Activated T-cell treated with anti-CD3 and anti-CD28 coated beads, Interleukin-2, amount 50 U/mL, for 48 hours (primary cell): Measurements from ENCODE around the gene RELL1.
A peak's percentile ranks its signal among the peaks of the same experiment; 100 is the strongest.
"Not testable (repeated sequence)": the region's sequence is repeated elsewhere in the genome, so short reads cannot be mapped to it uniquely, and the experiment has no call there.

Experiments
- DNase-seq, 2 experiments: peaks; one replicate each; pipeline ENCODE4 v3.0.0-alpha.2; 2020

RELL1 gene

DNA sequence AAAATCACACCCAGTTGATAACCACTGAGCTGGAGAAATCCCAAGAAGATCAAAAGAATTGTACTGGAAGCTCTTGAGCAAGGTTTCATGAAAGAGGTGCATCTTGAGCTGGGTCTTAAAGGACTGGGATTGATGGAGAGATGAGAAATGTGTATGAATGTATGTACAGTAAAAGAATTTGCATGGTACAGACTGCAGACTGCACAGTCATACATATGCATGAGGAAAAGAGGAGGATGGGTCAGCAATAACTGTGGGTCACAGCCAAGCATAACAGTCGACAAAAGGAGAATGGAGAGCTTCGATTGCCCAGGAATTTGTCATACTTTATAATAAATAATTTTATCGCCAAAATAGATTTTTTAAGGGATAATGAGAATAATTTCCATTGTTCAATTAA is 4.8 kb upstream of the RELL1 start:
- no peak for DNase-seq

- no peak for DNase-seq
Measured at GRCh38 chr4:37689353-37690095, 3.3 kb upstream of the RELL1 start.

GRCh38 chr4:37687681-37688080 is 1.5 kb upstream of the RELL1 start:
- DNase-seq: no peak

DNA sequence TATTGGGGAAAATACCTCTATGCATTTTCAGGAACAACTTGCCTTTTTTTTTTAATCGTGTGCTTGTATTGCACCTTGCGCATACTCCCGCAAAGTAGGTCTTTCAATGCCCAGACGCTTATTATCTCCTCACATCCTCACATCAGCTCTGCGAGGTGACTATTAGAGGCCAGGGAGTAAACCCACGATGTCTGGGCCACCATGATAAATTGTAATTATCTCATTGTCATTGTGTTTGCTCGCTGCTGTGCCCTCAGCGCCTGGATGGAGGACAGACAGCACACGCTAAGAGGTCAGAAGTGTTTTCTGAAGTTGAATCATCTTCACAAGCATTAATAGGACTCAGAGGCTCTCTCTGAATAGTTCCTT is 1.0 kb upstream of the RELL1 start:
- no peak for DNase-seq

DNA sequence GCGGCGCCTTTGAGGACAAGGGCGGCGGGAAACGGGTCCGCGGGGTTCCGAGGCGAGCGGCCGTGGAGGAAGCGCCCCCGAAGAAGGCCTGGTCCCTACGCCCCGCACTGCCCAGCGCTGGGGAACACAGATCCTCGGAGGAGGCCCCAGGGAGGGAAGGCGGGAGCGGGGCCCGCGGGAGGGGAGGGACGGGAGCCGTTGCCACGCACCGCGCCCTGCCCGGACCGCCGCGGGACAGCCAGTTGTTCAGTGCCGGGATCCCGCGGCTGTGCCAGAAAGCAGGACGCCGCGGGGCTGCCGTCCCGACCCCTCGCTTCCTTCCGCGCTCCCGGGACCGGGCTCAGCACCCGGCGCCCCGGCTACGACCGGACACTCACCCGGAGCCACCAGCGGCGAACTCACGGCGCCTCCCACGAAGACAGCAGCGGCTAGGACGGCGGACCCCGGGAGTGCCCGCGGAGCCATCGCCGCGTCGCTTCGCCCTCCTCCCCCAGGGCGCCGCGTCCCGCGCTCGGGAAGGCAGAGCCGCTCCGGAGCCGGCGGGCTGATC is 278 bp downstream of the RELL1 start:
- peak in 1 of 2 experiments; percentile 60 for DNase-seq

GRCh38 chr4:37685161-37685822 is 884 bp downstream of the RELL1 start:
- DNase-seq: peak in 1 of 2 experiments; percentile 28

GRCh38 chr4:37684154-37684553 is 2.0 kb downstream of the RELL1 start:
- DNase-seq: no peak

GRCh38 chr4:37682701-37683401 is 3.3 kb downstream of the RELL1 start:
- DNase-seq: no peak

- no peak for DNase-seq
Measured at GRCh38 chr4:37680089-37680488, 6.1 kb downstream of the RELL1 start.

GRCh38 chr4:37679301-37679700 is 6.9 kb downstream of the RELL1 start:
- no peak for DNase-seq

- DNase-seq: no peak
Measured at GRCh38 chr4:37678624-37679023, 7.6 kb downstream of the RELL1 start.

- DNase-seq: no peak
Measured at GRCh38 chr4:37675587-37676290, 10.4 kb downstream of the RELL1 start.

DNA sequence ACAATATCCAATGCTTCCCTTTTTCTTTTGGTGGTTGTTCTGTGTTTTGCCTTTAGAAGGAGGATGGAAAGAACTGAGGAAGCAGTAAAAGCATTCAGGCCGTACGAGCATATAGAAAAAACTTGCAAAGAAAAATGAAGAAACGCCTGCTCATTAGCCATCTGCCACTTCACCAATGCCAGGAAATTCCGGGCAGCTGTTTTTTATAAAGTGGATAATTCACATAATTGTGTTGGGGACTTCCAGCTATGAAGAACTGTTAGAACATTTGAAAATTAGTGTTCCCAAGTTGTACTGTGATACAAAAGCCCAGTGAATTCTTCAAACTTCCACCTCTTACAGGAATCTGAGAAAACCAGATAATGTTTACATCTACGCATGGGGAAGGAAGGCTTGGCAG is 11.7 kb downstream of the RELL1 start:
- DNase-seq: no peak

- no peak for DNase-seq
Measured at GRCh38 chr4:37673538-37674192, 12.5 kb downstream of the RELL1 start.

DNA sequence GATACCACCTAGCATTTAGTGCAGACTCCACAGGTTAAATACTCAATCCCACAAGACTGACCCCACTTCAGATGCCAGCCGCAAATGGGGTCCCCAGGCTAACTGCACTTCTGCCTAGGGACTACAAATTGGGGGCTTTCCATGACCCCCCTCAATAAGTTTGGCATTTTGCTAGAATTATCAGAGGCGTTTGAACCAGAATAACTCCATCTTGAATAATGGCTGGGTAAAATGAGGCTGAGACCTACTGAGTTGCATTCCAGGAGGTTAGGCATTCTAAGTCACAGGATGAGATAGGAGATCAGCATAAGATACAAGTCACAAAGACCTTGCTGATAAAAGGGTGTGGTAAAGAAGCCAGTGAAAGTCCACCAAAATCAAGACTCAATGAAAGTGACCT is 15.1 kb downstream of the RELL1 start:
- DNase-seq: no peak

DNA sequence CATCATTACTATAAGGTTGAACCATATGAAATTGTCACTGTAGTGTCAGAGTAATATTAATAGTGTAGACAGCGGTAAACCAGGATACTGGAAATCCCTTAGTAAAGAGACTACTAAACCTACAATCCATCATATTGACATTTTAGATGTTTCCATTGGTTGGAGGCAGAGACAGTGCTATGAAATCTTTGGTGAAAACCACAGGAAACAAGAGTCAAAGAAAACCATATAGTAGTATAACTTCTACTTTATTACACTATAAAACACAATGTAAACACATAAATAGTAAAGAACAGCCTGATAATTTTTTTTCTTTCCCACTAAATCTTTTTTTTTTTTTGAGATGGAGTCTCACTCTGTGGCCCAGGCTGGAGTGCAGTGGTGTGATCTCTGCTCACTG is 15.9 kb downstream of the RELL1 start:
- no peak for DNase-seq

DNA sequence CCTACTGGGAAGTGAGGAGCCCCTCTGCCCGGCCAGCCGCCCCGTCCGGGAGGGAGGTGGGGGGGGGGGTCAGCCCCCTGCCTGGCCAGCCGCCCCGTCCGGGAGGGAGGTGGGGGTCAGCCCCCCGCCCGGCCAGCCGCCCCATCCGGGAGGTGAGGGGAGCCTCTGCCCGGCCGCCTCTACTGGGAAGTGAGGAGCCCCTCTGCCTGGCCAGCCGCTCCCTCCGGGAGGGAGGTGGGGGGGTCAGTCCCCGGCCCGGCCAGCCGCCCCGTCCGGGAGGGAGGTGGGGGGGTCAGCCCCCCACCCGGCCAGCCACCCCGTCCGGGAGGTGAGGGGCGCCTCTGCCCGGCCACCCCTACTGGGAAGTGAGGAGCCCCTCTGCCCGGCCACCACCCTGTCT is 17.1 kb downstream of the RELL1 start:
- not testable (repeated sequence) for DNase-seq

GRCh38 chr4:37667197-37668100 is 18.7 kb downstream of the RELL1 start:
- DNase-seq: no peak

GRCh38 chr4:37666625-37667071 is 19.5 kb downstream of the RELL1 start:
- peak; percentile 44 to 56 for DNase-seq

DNA sequence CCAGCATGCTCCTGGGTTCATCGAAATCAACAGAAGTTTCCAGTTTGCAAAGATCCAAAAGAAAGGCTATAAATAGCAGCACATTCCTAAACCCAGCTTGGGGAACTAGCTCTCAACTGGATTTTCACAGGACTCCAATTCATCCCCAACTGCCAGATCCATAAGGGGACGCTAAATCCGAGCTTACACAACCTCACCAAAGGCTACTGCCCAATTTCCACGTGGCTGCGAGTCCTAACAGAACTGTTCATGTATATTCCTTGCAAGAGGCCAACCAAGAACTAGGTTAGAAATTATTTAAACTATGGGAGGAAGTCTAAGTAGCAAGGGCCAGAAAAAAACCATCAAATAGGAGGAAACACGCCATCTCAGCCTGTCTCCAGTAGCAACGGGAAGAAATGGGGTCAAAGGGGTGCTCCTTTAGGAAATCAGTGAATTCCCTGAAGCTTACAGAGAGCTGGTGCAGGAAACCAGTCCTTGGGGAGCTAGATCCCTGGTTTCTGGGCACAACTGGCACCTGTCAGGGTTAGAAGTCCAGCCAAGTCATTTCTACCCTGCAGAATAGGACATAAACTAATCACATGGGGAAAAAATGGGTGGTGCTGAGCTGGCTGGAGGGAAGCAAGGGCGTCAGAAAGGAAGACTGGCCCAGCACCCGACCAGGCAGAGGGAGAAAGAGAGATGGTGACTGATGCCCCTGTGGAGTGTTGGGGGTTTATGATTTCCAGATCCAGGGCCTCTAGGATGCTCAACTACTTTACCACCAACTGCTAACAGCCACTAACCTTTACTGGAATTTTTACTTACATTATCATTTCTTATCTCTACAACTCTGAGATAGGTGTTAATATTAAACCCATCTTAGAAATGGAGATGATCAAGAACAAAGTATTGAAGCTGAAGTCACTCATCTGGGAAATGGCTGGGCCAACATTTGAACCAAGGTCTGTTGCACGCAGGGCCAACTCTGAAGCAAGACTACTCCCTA is 20.5 kb downstream of the RELL1 start:
- DNase-seq: no peak
